Measurements from ENCODE around the gene GRM5.
"Not testable (repeated sequence)": the region's sequence is repeated elsewhere in the genome, so short reads cannot be mapped to it uniquely, and the experiment has no call there.

The GRM5 gene

GRCh38 chr11:89065651-89066201 is at the start of gene GRM5:
GRM5 (minus strand) TSS chr11:89065982; CDS start chr11:89047872, 18,110 bp downstream.
- not testable (repeated sequence) for DNase-seq

GRCh38 chr11:89097956-89098355 is 32.2 kb upstream of the GRM5 start:
- DNase-seq: not testable (repeated sequence)

- not testable (repeated sequence) for DNase-seq
Observed at GRCh38 chr11:89093806-89094205, 28.0 kb upstream of the GRM5 start.

GRCh38 chr11:89084951-89085350 is 19.2 kb upstream of the GRM5 start:
- not testable (repeated sequence) for DNase-seq

GRCh38 chr11:89070911-89071310 is 5.1 kb upstream of the GRM5 start:
- DNase-seq: not testable (repeated sequence)

- no peak for DNase-seq
Observed at GRCh38 chr11:89067264-89067663, 1.5 kb upstream of the GRM5 start.

DNA sequence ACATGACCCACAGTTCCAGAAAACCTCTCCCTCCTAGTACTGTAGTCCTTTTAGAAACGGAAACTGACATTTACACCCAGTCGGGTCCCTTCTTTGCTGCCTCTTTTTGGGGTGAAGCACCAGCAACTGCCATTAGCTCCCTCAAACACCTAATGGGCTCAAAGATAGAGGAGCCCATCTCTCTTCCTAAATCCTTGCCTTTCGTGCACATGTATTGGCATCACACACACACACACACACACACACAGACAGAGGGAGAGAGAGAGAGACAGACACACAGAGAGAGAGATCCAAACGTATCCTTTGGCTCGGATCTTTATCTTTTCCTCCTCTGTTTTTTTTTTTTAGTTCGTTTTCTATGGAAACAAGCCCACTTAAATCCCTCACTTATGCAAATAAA is 716 bp downstream of the GRM5 start:
- no peak for DNase-seq

GRCh38 chr11:89063481-89063951 is 2.3 kb downstream of the GRM5 start:
- not testable (repeated sequence) for DNase-seq

GRCh38 chr11:89062771-89063298 is 2.9 kb downstream of the GRM5 start:
- not testable (repeated sequence) for DNase-seq

DNA sequence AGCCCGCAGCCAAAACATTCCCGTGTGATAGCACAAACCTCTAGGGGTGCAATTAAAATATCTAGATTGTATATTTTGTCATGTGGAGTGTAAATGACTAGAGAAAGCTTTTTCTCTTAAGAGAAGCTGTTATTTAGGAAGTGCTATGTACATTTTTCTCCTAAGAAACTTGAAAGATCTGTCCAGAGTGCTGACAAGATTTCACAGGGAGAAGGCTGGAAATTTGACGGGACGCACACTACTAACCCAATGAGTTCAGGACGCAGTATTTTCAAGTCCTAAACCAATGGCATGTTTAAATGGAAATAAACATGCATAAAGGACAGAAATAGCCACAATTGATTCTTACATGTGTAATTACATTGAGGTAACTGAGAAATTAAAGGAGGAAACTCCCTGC is 3.9 kb downstream of the GRM5 start:
- not testable (repeated sequence) for DNase-seq

GRCh38 chr11:89057406-89057805 is 8.4 kb downstream of the GRM5 start:
- DNase-seq: not testable (repeated sequence)

DNA sequence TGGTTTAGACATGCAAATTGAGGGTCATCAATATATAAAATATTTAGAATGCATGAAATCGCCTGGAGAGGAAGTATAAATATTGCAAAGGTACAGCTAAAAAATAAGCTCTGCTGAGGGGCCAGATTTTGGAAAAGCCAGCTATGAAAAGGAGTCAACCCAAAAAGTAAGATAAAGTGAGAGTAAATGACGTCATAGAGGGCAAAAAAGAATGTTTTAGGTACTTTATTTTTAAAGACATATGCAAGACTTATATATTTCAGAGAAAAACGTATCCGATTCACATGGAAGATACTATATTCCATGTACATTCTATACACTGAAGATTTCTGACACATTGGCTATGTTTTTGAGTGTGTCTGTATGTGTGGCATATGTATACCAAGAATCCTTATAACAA is 13.6 kb downstream of the GRM5 start:
- no peak for DNase-seq

- not testable (repeated sequence) for DNase-seq
Observed at GRCh38 chr11:89047159-89047558, 18.6 kb downstream of the GRM5 start.

DNA sequence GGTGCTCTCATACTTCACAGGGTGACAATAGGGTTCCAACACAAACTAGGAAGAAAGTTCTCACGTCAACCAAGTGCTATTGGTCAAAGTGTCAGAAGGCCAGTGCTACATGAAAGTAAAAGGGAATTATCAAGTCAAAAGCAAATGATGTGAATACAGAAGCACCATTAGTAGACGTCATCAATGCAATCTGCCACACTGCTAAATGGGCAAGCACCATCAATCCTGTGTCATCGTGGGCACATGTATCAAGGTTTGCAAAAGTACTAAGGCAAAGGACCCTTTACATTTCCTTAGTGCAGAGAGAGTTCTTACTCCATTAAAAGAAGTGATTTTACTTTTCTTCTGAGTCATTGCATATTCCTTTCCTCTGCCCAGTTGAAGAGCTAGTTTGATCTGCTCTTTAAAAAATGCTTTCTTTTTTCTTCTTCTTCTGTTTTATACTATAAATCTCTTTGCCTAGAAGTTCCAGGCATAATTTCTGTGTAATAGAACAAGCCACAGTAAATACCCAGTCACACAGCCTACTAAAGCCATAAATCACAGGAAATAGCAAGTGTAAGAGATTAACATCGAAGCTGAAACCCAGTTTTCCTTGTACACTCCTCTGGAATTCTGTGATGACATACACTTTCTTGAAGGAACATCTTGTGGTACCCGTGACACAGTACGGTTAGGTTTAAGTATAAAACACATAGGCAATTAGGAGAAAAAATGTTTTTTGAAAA is 21.8 kb downstream of the GRM5 start:
- not testable (repeated sequence) for DNase-seq

DNA sequence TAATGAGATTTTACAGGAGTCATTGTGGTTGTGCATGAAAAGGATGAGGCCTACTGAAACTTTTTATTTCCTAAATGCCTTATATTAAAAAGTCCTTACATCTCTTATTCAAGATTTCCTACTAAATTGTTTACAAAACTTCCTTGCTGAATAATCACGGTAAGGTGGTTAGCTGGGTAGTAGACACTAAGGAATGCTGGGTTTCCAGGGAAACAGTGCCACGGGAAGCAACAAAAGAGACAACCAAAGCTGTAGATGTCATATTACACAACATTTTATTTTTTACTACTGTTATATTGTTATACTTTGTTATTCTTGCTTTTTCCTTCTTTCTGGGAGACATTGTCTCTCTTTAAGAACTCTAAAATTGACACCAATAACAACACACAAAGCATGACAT is 36.1 kb downstream of the GRM5 start:
- not testable (repeated sequence) for DNase-seq

DNA sequence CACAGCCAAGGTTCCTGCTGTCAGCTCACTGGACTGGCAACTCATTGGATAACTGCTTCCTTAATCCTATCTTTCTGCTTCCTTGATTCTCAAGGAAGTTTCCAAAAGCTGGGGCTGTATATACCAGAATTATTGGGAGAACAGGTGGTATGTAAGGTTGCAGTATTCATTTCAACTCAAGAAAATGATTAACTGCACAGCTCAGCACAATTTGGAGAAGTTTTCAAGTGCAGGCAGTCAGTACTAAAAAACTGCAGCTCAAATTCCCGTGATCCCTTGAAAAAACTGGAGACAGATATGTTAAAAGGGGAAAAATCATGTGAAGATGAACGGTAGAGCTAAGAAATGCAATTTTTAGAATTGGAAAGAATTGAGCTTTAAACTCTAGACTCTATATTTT is 44.4 kb downstream of the GRM5 start:
- no peak for DNase-seq

GRCh38 chr11:89019827-89020547 is 45.8 kb downstream of the GRM5 start:
- DNase-seq: not testable (repeated sequence)

- no peak for DNase-seq
Observed at GRCh38 chr11:89016214-89016613, 49.6 kb downstream of the GRM5 start.

GRCh38 chr11:89015614-89016013 is 50.2 kb downstream of the GRM5 start:
- DNase-seq: no peak

GRCh38 chr11:89000852-89001251 is 64.9 kb downstream of the GRM5 start:
- not testable (repeated sequence) for DNase-seq

GRCh38 chr11:88979641-88980040 is 86.1 kb downstream of the GRM5 start:
- DNase-seq: no peak

GRCh38 chr11:88978992-88979391 is 86.8 kb downstream of the GRM5 start:
- not testable (repeated sequence) for DNase-seq

- DNase-seq: not testable (repeated sequence)
Observed at GRCh38 chr11:88975441-88975840, 90.3 kb downstream of the GRM5 start.
